SK-N-SH treated with all-trans-retinoic acid at 6 μM for 48 hours (cell line): ENCODE data around the gene ARL5A.

ENCODE experiments used
- ATAC-seq: fragments of 200-7000 bp; cut with Tn5 transposase; 3 replicates; pipeline ENCODE4 v1.9.1; 2020; ENCODE audit warnings: mild to moderate bottlenecking, moderate library complexity
- ARNTL ChIP-seq: fragments of 450-650 bp; formaldehyde crosslinking; IDR thresholded peaks from 2 replicates; pipeline ENCODE4 v1.5.0; 2020; ENCODE audit warnings: low read depth, mild to moderate bottlenecking, moderate library complexity, borderline replicate concordance
- BACH2 ChIP-seq: fragments of 250-450 bp; sonication (Bioruptor Pico); IDR thresholded peaks from 2 replicates; pipeline ENCODE4 v1.9.0; 2021; ENCODE audit warnings: mild to moderate bottlenecking, borderline replicate concordance
- CSDC2 ChIP-seq: fragments of 250-450 bp; sonication (Bioruptor Pico); IDR thresholded peaks from 2 replicates; pipeline ENCODE4 v1.5.0; 2020; ENCODE audit warnings: mild to moderate bottlenecking, moderate library complexity
- ESRRG ChIP-seq: fragments of 250-450 bp; sonication (Bioruptor Pico); IDR thresholded peaks from 2 replicates; pipeline ENCODE4 v1.6.1; 2021; ENCODE audit warnings: mild to moderate bottlenecking
- GLIS3 ChIP-seq: fragments of 250-450 bp; sonication (Bioruptor Pico); IDR thresholded peaks from 2 replicates; pipeline ENCODE4 v1.5.0; 2020; ENCODE audit warnings: mild to moderate bottlenecking, moderate library complexity
- ISL1 ChIP-seq: fragments of 250-450 bp; sonication (Bioruptor Pico); IDR thresholded peaks from 2 replicates; pipeline ENCODE4 v2.1.2; 2022; ENCODE audit warnings: mild to moderate bottlenecking, moderate library complexity
- OSR1 ChIP-seq: fragments of 250-450 bp; sonication (Bioruptor Pico); IDR thresholded peaks from 2 replicates; pipeline ENCODE4 v1.8.0; 2022; ENCODE audit warnings: moderate library complexity, mild to moderate bottlenecking, inconsistent platforms
- PPARA ChIP-seq: fragments of 250-450 bp; sonication (Bioruptor Pico); IDR thresholded peaks from 2 replicates; pipeline ENCODE4 v1.5.0; 2020; ENCODE audit warnings: mild to moderate bottlenecking, borderline replicate concordance
- RARB ChIP-seq: fragments of 250-450 bp; sonication (Bioruptor Pico); IDR thresholded peaks from 2 replicates; pipeline ENCODE4 v1.8.0; 2021; ENCODE audit warnings: mild to moderate bottlenecking, moderate library complexity
- SNAI2 ChIP-seq: fragments of 250-450 bp; sonication (Bioruptor Pico); IDR thresholded peaks from 2 replicates; pipeline ENCODE4 v1.5.0; 2020; ENCODE audit warnings: mild to moderate bottlenecking, moderate library complexity
- TCF4 ChIP-seq: fragments of 250-450 bp; sonication (Bioruptor Pico); IDR thresholded peaks from 2 replicates; pipeline ENCODE4 v1.8.0; 2021; ENCODE audit warnings: mild to moderate bottlenecking, moderate library complexity, borderline replicate concordance
- TOX ChIP-seq: fragments of 250-450 bp; sonication (Bioruptor Pico); IDR thresholded peaks from 2 replicates; pipeline ENCODE4 v1.8.0; 2021; ENCODE audit warnings: mild to moderate bottlenecking, moderate library complexity, borderline replicate concordance
- ZC3H10 ChIP-seq: fragments of 250-450 bp; sonication (Bioruptor Pico); IDR thresholded peaks from 2 replicates; pipeline ENCODE4 v1.5.1; 2021; ENCODE audit warnings: mild to moderate bottlenecking, moderate library complexity
- ZFP3 ChIP-seq: fragments of 250-450 bp; sonication (Bioruptor Pico); IDR thresholded peaks from 2 replicates; pipeline ENCODE4 v1.5.0; 2020; ENCODE audit warnings: mild to moderate bottlenecking, moderate library complexity
- ZFP30 ChIP-seq: fragments of 450-650 bp; formaldehyde crosslinking; IDR thresholded peaks from 2 replicates; pipeline ENCODE4 v1.5.0; 2022; ENCODE audit warnings: mild to moderate bottlenecking, moderate library complexity
- ZNF565 ChIP-seq: fragments of 450-650 bp; formaldehyde crosslinking; conservative IDR thresholded peaks from 2 replicates; pipeline ENCODE4 v1.5.0; 2020; ENCODE audit warnings: low read depth, mild to moderate bottlenecking, moderate library complexity
- ZNF70 ChIP-seq: fragments of 450-650 bp; formaldehyde crosslinking; IDR thresholded peaks from 2 replicates; pipeline ENCODE4 v1.5.0; 2020; ENCODE audit warnings: mild to moderate bottlenecking, moderate library complexity
- ZNF8 ChIP-seq: fragments of 450-650 bp; formaldehyde crosslinking; IDR thresholded peaks from 2 replicates; pipeline ENCODE4 v1.5.0; 2020; ENCODE audit warnings: mild to moderate bottlenecking, moderate library complexity
- TF ChIP-seq, protein P1 (sequence below): fragments of 250-450 bp; sonication (Bioruptor Pico); IDR thresholded peaks from 2 replicates; pipeline ENCODE4 v1.5.1; 2020; ENCODE audit warnings: low read depth, mild to moderate bottlenecking, moderate library complexity
- TF ChIP-seq, protein P2 (sequence below): fragments of 250-450 bp; sonication (Bioruptor Pico); IDR thresholded peaks from 2 replicates; pipeline ENCODE4 v1.8.0; 2021; ENCODE audit warnings: low read depth, mild to moderate bottlenecking, moderate library complexity, borderline replicate concordance
- TF ChIP-seq, protein P3 (sequence below): fragments of 250-450 bp; sonication (Bioruptor Pico); IDR thresholded peaks from 2 replicates; pipeline ENCODE4 v1.8.0; 2020; ENCODE audit warnings: mild to moderate bottlenecking, moderate library complexity, borderline replicate concordance

Gene ARL5A

GRCh38 chr2:151819920-151820319, 8.3 kb downstream of the ARL5A start:
- no peak for ATAC-seq
- TF ChIP-seq SNAI2 (no peak), ZC3H10 (CRISPR knock-in tag) (no peak), TOX (no peak), RARB (no peak), ZFP30 (CRISPR knock-in tag) (no peak), ARNTL (CRISPR knock-in tag) (no peak), ZFP3 (CRISPR knock-in tag) (no peak), TCF4 (CRISPR knock-in tag) (no peak), PPARA (CRISPR knock-in tag) (no peak), ZNF8 (CRISPR knock-in tag) (no peak), GLIS3 (CRISPR knock-in tag) (no peak), ZNF70 (CRISPR knock-in tag) (no peak), BACH2 (CRISPR knock-in tag) (no peak), CSDC2 (CRISPR knock-in tag) (no peak), ZNF565 (CRISPR knock-in tag) (no peak), ESRRG (CRISPR knock-in tag) (no peak)
- TF ChIP-seq, protein P1, sequence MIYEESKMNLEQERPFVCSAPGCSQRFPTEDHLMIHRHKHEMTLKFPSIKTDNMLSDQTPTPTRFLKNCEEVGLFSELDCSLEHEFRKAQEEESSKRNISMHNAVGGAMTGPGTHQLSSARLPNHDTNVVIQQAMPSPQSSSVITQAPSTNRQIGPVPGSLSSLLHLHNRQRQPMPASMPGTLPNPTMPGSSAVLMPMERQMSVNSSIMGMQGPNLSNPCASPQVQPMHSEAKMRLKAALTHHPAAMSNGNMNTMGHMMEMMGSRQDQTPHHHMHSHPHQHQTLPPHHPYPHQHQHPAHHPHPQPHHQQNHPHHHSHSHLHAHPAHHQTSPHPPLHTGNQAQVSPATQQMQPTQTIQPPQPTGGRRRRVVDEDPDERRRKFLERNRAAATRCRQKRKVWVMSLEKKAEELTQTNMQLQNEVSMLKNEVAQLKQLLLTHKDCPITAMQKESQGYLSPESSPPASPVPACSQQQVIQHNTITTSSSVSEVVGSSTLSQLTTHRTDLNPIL (CRISPR knock-in tag), result no peak

DNA sequence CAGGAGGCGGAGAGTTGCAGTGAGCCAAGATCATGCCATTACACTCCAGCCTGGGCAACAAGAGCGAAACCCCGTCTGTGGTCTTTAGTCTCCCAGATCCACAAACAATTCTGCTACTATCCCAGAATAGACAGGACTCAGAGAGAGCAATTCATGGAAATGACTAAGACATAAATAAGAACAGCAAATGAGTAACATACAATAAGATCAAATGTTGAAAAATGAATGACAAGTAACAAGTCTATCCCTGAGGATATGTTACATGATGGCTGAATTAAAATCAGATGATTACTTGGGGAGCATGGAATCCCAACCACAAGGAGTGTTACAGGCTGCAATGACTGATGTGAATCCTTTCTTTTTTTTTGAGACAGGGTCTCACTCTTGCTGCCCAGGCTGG, 10.3 kb downstream of the ARL5A start:
- no peak for ATAC-seq
- no peak for TF ChIP-seq OSR1 (CRISPR knock-in tag)
- TF ChIP-seq, all 23 proteins: peak for 0

DNA sequence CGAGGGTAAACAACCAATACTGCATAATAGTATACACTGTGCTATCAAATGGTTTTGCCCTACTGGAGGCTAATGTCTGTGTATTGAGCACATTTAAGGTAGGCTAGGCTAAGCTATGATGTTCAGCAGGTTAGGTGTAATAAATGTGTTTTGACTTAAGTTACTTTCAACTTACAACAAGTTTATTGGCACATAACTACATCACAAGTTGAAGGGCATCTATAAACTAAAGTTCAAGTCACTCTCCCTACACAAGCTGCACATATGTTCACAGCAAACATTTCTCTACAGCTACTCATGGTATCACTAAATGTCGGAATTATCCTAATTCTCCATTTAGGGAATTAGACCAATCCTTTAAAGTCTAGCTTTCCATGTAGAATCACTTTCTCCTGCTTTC, 11.4 kb downstream of the ARL5A start:
- ATAC-seq, result no peak
- TF ChIP-seq ISL1 (no peak), ZNF8 (CRISPR knock-in tag) (no peak), TCF4 (CRISPR knock-in tag) (no peak), OSR1 (CRISPR knock-in tag) (no peak), TOX (no peak), ZFP3 (CRISPR knock-in tag) (no peak), ESRRG (CRISPR knock-in tag) (no peak), CSDC2 (CRISPR knock-in tag) (no peak), ZC3H10 (CRISPR knock-in tag) (no peak), ZNF70 (CRISPR knock-in tag) (no peak)
- TF ChIP-seq, protein P1 (CRISPR knock-in tag), result no peak
- TF ChIP-seq, protein P2, sequence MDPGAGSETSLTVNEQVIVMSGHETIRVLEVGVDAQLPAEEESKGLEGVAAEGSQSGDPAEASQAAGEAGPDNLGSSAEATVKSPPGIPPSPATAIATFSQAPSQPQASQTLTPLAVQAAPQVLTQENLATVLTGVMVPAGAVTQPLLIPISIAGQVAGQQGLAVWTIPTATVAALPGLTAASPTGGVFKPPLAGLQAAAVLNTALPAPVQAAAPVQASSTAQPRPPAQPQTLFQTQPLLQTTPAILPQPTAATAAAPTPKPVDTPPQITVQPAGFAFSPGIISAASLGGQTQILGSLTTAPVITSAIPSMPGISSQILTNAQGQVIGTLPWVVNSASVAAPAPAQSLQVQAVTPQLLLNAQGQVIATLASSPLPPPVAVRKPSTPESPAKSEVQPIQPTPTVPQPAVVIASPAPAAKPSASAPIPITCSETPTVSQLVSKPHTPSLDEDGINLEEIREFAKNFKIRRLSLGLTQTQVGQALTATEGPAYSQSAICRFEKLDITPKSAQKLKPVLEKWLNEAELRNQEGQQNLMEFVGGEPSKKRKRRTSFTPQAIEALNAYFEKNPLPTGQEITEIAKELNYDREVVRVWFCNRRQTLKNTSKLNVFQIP (CRISPR knock-in tag), result no peak

DNA sequence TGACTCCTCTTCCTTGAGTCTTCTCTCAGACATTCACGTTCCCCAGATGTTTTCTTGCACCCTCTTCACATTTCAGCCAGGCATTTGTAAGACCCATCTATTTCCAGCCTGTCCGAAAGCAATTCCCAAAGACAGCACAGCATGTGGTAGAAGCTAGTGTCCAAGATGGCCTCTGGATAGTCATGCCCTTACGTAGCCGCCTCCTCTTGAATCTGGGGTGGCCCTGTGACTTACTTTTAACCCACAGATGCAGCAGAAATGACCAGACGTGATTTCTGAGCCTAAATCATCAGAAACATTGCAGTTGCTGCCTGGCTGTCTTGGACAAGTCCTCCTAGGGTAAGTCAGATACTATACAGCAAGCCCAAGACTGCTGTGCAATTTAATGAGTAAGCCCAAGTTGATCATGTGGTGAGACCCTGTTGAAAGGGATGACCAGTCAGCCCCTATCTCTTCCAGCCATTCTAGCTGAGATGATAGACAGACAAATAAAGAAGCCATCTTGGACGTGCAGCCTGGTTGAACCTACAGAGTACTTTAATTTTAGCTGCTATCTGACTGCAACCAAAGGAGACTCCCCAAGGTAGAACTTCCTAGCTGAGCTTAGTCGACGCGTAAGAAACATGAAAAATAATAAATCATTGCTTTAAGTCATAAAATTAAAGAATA, 12.3 kb downstream of the ARL5A start:
- ATAC-seq, result no peak
- TF ChIP-seq ESRRG (CRISPR knock-in tag) (no peak), RARB (no peak), TCF4 (CRISPR knock-in tag) (no peak), OSR1 (CRISPR knock-in tag) (no peak), ZNF565 (CRISPR knock-in tag) (no peak), SNAI2 (no peak), PPARA (CRISPR knock-in tag) (no peak), ZNF70 (CRISPR knock-in tag) (no peak)
- TF ChIP-seq, protein P3, sequence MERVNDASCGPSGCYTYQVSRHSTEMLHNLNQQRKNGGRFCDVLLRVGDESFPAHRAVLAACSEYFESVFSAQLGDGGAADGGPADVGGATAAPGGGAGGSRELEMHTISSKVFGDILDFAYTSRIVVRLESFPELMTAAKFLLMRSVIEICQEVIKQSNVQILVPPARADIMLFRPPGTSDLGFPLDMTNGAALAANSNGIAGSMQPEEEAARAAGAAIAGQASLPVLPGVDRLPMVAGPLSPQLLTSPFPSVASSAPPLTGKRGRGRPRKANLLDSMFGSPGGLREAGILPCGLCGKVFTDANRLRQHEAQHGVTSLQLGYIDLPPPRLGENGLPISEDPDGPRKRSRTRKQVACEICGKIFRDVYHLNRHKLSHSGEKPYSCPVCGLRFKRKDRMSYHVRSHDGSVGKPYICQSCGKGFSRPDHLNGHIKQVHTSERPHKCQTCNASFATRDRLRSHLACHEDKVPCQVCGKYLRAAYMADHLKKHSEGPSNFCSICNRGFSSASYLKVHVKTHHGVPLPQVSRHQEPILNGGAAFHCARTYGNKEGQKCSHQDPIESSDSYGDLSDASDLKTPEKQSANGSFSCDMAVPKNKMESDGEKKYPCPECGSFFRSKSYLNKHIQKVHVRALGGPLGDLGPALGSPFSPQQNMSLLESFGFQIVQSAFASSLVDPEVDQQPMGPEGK (CRISPR knock-in tag), result no peak
